Measurements from ENCODE around the gene GPSM3. TPM values are rescaled to one million over a fixed set of nuclear protein-coding genes. Genes with fewer than 3 reads are reported as not detected.

Gene GPSM3
- total RNA-seq, 1 experiment from 2014 or later: 2.0 TPM

- Histone ChIP-seq H3K4me3 (ENCODE audit: low read depth in 2 of 2, low read length in 2 of 2) (no peak overlapping the region), H3K36me3 (ENCODE audit: control insufficient read depth, insufficient read depth, low read length) (no peaks in the 10 kb centered on the region), H3K9me3 (ENCODE audit: control insufficient read depth, insufficient read depth, low read depth, low read length) (no peaks in the 10 kb centered on the region), H3K4me1 (ENCODE audit: control insufficient read depth, insufficient read depth, low read length) (no peaks in the 10 kb centered on the region), H3K27ac (ENCODE audit: low read length) (no peak overlapping the region), H3K27me3 (ENCODE audit: control insufficient read depth, insufficient read depth, low read length) (no peaks in the 10 kb centered on the region)
- POLR2A ChIA-PET: no interaction called here
- TF ChIP-seq SIN3A (IDR thresholded peaks at IDR 0.05; ENCODE audit: borderline replicate concordance, insufficient read depth, low read depth, low read length): no peak
- TF ChIP-seq CTCF (IDR thresholded peaks at IDR 0.05): no peak
- no peak for TF ChIP-seq TCF7L2 (IDR thresholded peaks at IDR 0.05; ENCODE audit: low read depth, low read length)
- TF ChIP-seq POLR2AphosphoS5 (IDR thresholded peaks at IDR 0.05; ENCODE audit: low read depth, low read length): no peak
- TF ChIP-seq REST (IDR thresholded peaks at IDR 0.05; ENCODE audit: insufficient read depth in 1 of 2, low read depth in 2 of 2, low read length in 1 of 2): no peak
- CTCF ChIA-PET: no interaction called here
- DNase-seq (ENCODE audit: low read depth, low spot score): no peak
- in situ Hi-C loops (cut with HindIII; ENCODE audit: low pct_unique_long_range_greater_than_20kb, low sequenced_read_pairs) (no loop called here), intact Hi-C loops (cut with micrococcal nuclease; ENCODE audit: unreplicated experiment) (no loop called here)
- BruUV-seq (replicated peaks): no TSS peak
- ATAC-seq: no peak
Measured at GRCh38 chr6:32239462-32239861, 47.0 kb upstream of the GPSM3 start.

GRCh38 chr6:32234934-32235333, 42.5 kb upstream of the GPSM3 start:
- ChIA-PET CTCF (no interaction called here), POLR2A (no interaction called here)
- intact Hi-C loops (cut with micrococcal nuclease; ENCODE audit: unreplicated experiment): no loop called here
- TF ChIP-seq CTCF (IDR thresholded peaks at IDR 0.05) (0 out of 2 replicates have a peak, but pooled peaks have one; percentile 27), REST (IDR thresholded peaks at IDR 0.05; ENCODE audit: insufficient read depth in 1 of 2, low read depth in 2 of 2, low read length in 1 of 2) (no peak), TCF7L2 (IDR thresholded peaks at IDR 0.05; ENCODE audit: low read depth, low read length) (no peak), SIN3A (IDR thresholded peaks at IDR 0.05; ENCODE audit: borderline replicate concordance, insufficient read depth, low read depth, low read length) (no peak), POLR2AphosphoS5 (IDR thresholded peaks at IDR 0.05; ENCODE audit: low read depth, low read length) (no peak)
- no TSS peak for BruUV-seq (replicated peaks)
- no peak overlapping the region for H3K27ac ChIP-seq (ENCODE audit: low read length)
- no peak overlapping the region for H3K4me3 ChIP-seq (ENCODE audit: low read depth in 2 of 2, low read length in 2 of 2)
- in situ Hi-C loops (cut with HindIII; ENCODE audit: low pct_unique_long_range_greater_than_20kb, low sequenced_read_pairs): no loop called here
- H3K4me1 ChIP-seq (ENCODE audit: control insufficient read depth, insufficient read depth, low read length): no peaks in the 10 kb centered on the region
- no peaks in the 10 kb centered on the region for H3K27me3 ChIP-seq (ENCODE audit: control insufficient read depth, insufficient read depth, low read length)
- ATAC-seq (no peak), DNase-seq (ENCODE audit: low read depth, low spot score) (no peak)
- no peaks in the 10 kb centered on the region for H3K36me3 ChIP-seq (ENCODE audit: control insufficient read depth, insufficient read depth, low read length)
- no peaks in the 10 kb centered on the region for H3K9me3 ChIP-seq (ENCODE audit: control insufficient read depth, insufficient read depth, low read depth, low read length)

Data from Panc1 (cell line).